Measurements from ENCODE around the gene SPRY2. TPM values are rescaled to one million over a fixed set of nuclear protein-coding genes. Genes with fewer than 3 reads are reported as not detected.

The SPRY2 gene
- total RNA-seq, 1 donor from 2014 or later = 52.0 TPM

DNA sequence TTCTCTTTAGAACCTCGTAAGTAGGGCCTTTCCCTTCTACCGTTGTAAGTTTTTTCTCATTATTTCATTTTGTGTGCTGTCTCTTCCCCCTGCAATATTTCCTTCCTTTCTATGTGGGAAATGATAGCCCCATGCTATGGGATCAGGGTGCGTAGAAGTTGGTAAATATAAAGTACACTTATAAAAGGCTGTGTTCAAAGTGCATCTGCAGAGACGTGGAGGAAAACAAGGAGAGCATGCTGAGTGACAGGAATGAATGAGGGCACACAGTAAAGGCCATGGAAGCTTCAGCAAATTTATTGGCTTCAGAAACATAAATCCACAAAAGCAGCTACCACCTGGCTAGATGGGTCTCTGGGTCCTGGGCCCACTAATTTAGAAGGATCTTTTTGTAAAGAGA, 21.6 kb upstream of the SPRY2 start:
- H3K27me3 Mint-ChIP-seq (ENCODE audit: unreplicated experiment) = no peaks in the 10 kb centered on the region
- TF ChIP-seq, protein P1, sequence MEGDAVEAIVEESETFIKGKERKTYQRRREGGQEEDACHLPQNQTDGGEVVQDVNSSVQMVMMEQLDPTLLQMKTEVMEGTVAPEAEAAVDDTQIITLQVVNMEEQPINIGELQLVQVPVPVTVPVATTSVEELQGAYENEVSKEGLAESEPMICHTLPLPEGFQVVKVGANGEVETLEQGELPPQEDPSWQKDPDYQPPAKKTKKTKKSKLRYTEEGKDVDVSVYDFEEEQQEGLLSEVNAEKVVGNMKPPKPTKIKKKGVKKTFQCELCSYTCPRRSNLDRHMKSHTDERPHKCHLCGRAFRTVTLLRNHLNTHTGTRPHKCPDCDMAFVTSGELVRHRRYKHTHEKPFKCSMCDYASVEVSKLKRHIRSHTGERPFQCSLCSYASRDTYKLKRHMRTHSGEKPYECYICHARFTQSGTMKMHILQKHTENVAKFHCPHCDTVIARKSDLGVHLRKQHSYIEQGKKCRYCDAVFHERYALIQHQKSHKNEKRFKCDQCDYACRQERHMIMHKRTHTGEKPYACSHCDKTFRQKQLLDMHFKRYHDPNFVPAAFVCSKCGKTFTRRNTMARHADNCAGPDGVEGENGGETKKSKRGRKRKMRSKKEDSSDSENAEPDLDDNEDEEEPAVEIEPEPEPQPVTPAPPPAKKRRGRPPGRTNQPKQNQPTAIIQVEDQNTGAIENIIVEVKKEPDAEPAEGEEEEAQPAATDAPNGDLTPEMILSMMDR (IDR thresholded peaks at IDR 0.05) = no peak
- no peak for DNase-seq (ENCODE audit: extremely low spot score, unreplicated experiment)
- no peak overlapping the region for H3K4me3 Mint-ChIP-seq (ENCODE audit: unreplicated experiment)
- H3K4me1 Mint-ChIP-seq (ENCODE audit: unreplicated experiment) = peaks cover 39% of the 10 kb centered on the region
- no peaks in the 10 kb centered on the region for H3K36me3 Mint-ChIP-seq (ENCODE audit: unreplicated experiment)
- H3K9me3 Mint-ChIP-seq (ENCODE audit: unreplicated experiment) = no peaks in the 10 kb centered on the region
- H3K27ac Mint-ChIP-seq (ENCODE audit: unreplicated experiment) = no peak overlapping the region

DNA sequence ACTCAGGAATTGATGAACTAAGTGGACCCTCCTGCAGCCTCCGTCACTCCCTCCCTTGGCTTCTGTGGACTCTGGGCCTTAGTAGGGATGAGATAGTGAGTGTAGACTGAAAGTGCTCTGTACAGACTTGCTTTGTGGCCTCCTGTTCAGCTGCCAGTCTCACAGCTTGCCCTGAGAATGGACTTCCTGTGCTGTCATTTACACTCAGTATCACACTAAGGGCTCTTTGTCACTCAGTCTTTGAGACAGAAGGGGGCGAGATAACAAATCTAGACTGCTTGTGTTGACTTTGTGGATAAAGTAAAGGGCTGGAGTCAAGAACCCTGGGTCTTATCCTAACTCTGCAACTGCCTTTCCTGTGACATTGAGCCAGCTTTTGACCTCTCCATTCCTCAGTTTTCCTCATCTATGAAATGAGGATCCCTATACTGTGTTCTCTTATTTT, 21.0 kb upstream of the SPRY2 start:
- no peak for DNase-seq (ENCODE audit: extremely low spot score, unreplicated experiment)
- no peaks in the 10 kb centered on the region for H3K36me3 Mint-ChIP-seq (ENCODE audit: unreplicated experiment)
- peaks cover 39% of the 10 kb centered on the region for H3K4me1 Mint-ChIP-seq (ENCODE audit: unreplicated experiment)
- TF ChIP-seq, protein P1 (IDR thresholded peaks at IDR 0.05) = peak; percentile 26
- H3K4me3 Mint-ChIP-seq (ENCODE audit: unreplicated experiment) = no peak overlapping the region
- no peaks in the 10 kb centered on the region for H3K9me3 Mint-ChIP-seq (ENCODE audit: unreplicated experiment)
- no peaks in the 10 kb centered on the region for H3K27me3 Mint-ChIP-seq (ENCODE audit: unreplicated experiment)
- H3K27ac Mint-ChIP-seq (ENCODE audit: unreplicated experiment) = peak overlapping the region; percentile 45

DNA sequence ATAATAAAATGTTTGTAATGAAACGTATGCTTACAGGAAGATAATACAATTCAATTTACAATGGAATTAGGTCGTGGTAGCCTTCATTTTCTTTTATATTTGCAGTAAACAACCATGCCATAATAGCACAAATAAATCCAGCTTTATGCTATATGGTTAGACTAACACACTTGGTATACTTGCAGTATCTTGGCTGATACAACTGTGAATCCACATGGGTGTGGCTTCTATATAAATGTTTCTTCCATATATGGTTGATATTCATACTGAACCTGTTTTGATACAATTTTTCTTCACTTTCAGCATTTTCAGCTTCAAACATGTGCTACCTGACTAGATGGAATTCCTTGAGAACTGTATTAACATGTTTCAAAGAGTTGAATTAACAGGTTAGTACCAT, 20.4 kb upstream of the SPRY2 start:
- Mint-ChIP-seq H3K4me1 (ENCODE audit: unreplicated experiment) (peaks cover 39% of the 10 kb centered on the region), H3K27ac (ENCODE audit: unreplicated experiment) (no peak overlapping the region), H3K27me3 (ENCODE audit: unreplicated experiment) (no peaks in the 10 kb centered on the region), H3K9me3 (ENCODE audit: unreplicated experiment) (no peaks in the 10 kb centered on the region), H3K36me3 (ENCODE audit: unreplicated experiment) (no peaks in the 10 kb centered on the region), H3K4me3 (ENCODE audit: unreplicated experiment) (no peak overlapping the region)
- TF ChIP-seq, protein P1 (IDR thresholded peaks at IDR 0.05) = no peak
- no peak for DNase-seq (ENCODE audit: extremely low spot score, unreplicated experiment)

DNA sequence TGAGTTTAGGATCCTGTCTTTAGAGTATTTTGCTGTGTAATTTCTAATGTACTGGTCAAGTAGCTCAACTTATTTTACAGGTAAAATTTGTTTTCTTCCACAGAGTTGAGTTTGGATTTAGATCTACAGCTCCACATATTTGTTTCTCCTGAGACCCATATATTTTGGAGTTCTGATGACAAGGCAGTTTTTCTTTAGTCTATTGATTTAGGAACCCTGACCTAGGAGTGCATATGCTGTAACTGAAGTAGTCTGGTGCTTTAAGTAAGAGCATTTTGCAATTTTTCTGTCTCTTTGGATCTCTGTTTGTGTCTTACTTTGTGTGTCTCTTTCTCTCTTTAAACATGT, 19.5 kb upstream of the SPRY2 start:
- Mint-ChIP-seq H3K9me3 (ENCODE audit: unreplicated experiment) (no peaks in the 10 kb centered on the region), H3K4me3 (ENCODE audit: unreplicated experiment) (no peak overlapping the region), H3K27ac (ENCODE audit: unreplicated experiment) (peak overlapping the region; percentile 72), H3K27me3 (ENCODE audit: unreplicated experiment) (no peaks in the 10 kb centered on the region), H3K36me3 (ENCODE audit: unreplicated experiment) (no peaks in the 10 kb centered on the region), H3K4me1 (ENCODE audit: unreplicated experiment) (peaks cover 39% of the 10 kb centered on the region)
- TF ChIP-seq, protein P1 (IDR thresholded peaks at IDR 0.05) = no peak
- DNase-seq (ENCODE audit: extremely low spot score, unreplicated experiment) = no peak

DNA sequence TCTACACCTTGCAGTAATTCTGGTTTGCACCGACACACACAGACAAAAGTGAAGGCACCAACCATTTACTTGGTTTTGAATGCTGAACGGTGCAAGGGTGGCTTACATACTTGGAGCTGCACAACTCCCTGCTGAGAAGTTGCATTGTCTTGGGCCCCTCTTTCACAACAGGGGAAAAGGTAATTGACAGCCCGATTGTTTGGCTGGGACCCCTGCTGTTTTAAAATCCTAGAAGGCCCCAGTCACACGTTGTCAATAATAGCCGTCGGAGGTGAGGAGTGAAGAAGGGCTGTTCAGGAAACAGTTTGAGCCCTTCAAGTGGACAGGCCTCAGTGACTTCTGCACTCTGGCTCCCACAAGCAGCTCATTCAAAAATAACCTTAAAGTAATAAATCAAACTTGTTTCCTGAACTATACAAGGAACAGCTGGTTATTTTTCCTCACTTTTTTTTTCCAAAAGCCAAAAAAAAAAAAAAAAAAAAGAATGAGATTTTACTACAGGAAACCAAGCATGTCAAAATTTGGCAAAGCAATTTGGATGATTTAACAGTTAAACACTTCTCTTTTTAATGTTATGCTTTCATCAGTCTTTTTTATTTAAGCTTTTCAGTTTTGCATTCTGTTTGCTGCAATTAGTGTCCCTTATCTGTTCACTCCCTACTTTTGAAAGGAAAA, 19.0 kb upstream of the SPRY2 start:
- H3K4me1 Mint-ChIP-seq (ENCODE audit: unreplicated experiment) = peaks cover 39% of the 10 kb centered on the region
- no peak for DNase-seq (ENCODE audit: extremely low spot score, unreplicated experiment)
- no peaks in the 10 kb centered on the region for H3K27me3 Mint-ChIP-seq (ENCODE audit: unreplicated experiment)
- H3K27ac Mint-ChIP-seq (ENCODE audit: unreplicated experiment) = peak overlapping the region; percentile 72
- no peak overlapping the region for H3K4me3 Mint-ChIP-seq (ENCODE audit: unreplicated experiment)
- TF ChIP-seq, protein P1 (IDR thresholded peaks at IDR 0.05) = no peak
- no peaks in the 10 kb centered on the region for H3K36me3 Mint-ChIP-seq (ENCODE audit: unreplicated experiment)
- no peaks in the 10 kb centered on the region for H3K9me3 Mint-ChIP-seq (ENCODE audit: unreplicated experiment)
